ENCODE measurements around the gene FUT9. TPM values are rescaled to one million over a fixed set of nuclear protein-coding genes. Genes with fewer than 3 reads are reported as not detected.

FUT9 gene
- not detected for total RNA-seq

- Histone ChIP-seq H3K4me1 (no peaks in the 10 kb centered on the region), H3K4me3 (no peak within 1 kb of the TSS), H3K27ac (no peak within 1 kb of the TSS)
Measured at GRCh38 chr6:96015518-96016333, at the start of gene FUT9. FUT9 (plus strand) TSS chr6:96015974; CDS start chr6:96203156, 187,182 bp downstream.

DNA sequence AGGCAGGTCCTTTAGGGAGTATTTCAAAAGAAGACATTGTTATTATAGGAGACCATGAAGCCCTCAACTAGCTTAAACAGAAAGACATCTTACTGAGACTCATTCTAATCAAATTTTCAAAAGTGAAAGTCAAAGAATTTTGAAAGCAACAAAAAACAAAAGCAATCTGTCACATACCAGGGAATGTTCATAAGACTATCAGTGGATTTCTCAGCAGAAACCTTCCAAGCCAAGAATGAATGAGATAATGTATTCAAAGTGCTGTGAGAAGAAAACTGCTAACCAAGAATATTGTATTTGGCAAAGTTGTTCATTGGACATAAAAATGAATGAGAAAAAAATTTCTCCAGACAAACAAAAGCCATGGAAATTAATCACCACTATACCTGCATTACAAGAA lies 48.2 kb upstream of the FUT9 start:
- H3K27ac ChIP-seq, result no peak overlapping the region
- H3K36me3 ChIP-seq, result no peaks in the 10 kb centered on the region
- no peaks in the 10 kb centered on the region for H3K27me3 ChIP-seq
- H3K9me3 ChIP-seq, result no peaks in the 10 kb centered on the region
- no peaks in the 10 kb centered on the region for H3K4me1 ChIP-seq
- DNase-seq, result no peak
- TF ChIP-seq, protein P1, sequence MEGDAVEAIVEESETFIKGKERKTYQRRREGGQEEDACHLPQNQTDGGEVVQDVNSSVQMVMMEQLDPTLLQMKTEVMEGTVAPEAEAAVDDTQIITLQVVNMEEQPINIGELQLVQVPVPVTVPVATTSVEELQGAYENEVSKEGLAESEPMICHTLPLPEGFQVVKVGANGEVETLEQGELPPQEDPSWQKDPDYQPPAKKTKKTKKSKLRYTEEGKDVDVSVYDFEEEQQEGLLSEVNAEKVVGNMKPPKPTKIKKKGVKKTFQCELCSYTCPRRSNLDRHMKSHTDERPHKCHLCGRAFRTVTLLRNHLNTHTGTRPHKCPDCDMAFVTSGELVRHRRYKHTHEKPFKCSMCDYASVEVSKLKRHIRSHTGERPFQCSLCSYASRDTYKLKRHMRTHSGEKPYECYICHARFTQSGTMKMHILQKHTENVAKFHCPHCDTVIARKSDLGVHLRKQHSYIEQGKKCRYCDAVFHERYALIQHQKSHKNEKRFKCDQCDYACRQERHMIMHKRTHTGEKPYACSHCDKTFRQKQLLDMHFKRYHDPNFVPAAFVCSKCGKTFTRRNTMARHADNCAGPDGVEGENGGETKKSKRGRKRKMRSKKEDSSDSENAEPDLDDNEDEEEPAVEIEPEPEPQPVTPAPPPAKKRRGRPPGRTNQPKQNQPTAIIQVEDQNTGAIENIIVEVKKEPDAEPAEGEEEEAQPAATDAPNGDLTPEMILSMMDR (IDR thresholded peaks at IDR 0.05), result no peak
- no peak overlapping the region for H3K9ac ChIP-seq (ENCODE audit: low read depth in 2 of 2, low read length in 2 of 2)
- no peak overlapping the region for H3K4me3 ChIP-seq
- intact Hi-C loops (cut with DNase I), result no loop called here

More at GRCh38 chr6:96015518-96016333, at the start of gene FUT9:
- no peaks in the 10 kb centered on the region for H3K27me3 ChIP-seq
- DNase-seq, result no peak
- H3K9me3 ChIP-seq, result no peaks in the 10 kb centered on the region
- H3K9ac ChIP-seq (ENCODE audit: low read depth in 2 of 2, low read length in 2 of 2), result no peak within 1 kb of the TSS
- TF ChIP-seq, protein P1 (IDR thresholded peaks at IDR 0.05), result no peak
- H3K36me3 ChIP-seq, result no peaks in the 10 kb centered on the region
- intact Hi-C loops (cut with DNase I), result no loop called here

DNA sequence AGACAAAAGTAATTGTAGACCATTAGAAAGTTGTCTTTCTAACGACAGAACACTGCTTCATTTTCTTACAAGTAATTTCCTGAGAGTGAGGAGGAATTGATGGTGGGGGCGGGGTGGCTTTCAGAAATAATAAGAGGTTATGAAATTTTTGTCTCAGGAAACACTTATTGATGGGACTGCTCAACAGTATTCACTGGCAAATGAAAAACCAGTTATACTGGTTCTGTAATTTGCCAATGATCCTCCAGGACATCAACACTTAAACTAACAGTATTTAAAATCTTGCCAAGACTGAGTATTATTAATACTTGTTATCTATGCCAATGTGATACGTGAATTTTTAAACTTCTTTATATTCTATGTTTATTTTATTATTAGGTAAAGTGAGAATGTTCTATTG lies 41.8 kb upstream of the FUT9 start:
- H3K9me3 ChIP-seq, result no peaks in the 10 kb centered on the region
- DNase-seq, result no peak
- no peak overlapping the region for H3K4me3 ChIP-seq
- no peaks in the 10 kb centered on the region for H3K4me1 ChIP-seq
- no peak overlapping the region for H3K27ac ChIP-seq
- intact Hi-C loops (cut with DNase I), result no loop called here
- H3K9ac ChIP-seq (ENCODE audit: low read depth in 2 of 2, low read length in 2 of 2), result no peak overlapping the region
- H3K36me3 ChIP-seq, result no peaks in the 10 kb centered on the region
- H3K27me3 ChIP-seq, result no peaks in the 10 kb centered on the region
- TF ChIP-seq, protein P1 (IDR thresholded peaks at IDR 0.05), result no peak

DNA sequence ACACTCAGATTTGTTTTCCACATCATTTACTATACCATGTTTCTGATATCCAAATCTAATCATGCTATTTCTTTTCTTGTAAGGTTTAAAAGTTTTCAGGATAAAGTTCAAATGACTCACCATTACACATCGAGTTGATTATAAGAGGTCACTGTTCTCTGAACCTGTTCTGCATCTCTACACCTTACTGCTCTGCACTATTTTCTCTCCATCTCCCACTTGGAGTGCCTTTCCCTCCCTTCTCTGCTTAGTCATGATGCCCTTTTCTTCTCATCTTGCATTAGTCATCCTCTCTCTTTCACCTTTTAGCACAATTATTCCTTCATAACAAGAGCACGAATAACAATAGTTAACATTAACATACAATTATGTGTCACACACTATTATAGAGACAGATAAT lies 37.5 kb upstream of the FUT9 start:
- no peak overlapping the region for H3K9ac ChIP-seq (ENCODE audit: low read depth in 2 of 2, low read length in 2 of 2)
- no peaks in the 10 kb centered on the region for H3K9me3 ChIP-seq
- TF ChIP-seq, protein P1 (IDR thresholded peaks at IDR 0.05), result no peak
- no peak overlapping the region for H3K4me3 ChIP-seq
- H3K4me1 ChIP-seq, result no peaks in the 10 kb centered on the region
- no peak overlapping the region for H3K27ac ChIP-seq
- H3K36me3 ChIP-seq, result no peaks in the 10 kb centered on the region
- DNase-seq, result no peak
- no peaks in the 10 kb centered on the region for H3K27me3 ChIP-seq
- intact Hi-C loops (cut with DNase I), result no loop called here

DNA sequence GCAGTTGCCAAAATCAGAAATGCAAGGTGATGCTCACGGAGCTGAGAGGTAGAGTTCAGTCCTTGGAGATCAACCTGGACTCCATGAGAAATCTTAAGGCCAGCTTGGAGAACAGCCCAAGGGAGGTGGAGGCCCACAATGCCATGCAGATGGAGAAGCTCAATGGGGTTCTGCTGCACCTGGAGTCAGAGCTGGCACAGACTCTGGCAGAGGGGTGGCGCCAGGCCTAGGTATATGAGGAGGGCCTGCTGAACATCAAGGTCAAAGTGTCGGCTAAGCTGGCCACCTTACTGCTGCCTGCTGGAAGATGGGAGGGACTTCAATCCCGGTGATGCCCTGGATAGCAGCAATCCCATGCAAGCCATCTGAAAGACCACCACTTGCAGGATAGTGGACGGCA lies 23.9 kb upstream of the FUT9 start:
- Histone ChIP-seq H3K27me3 (no peaks in the 10 kb centered on the region), H3K9ac (ENCODE audit: low read depth in 2 of 2, low read length in 2 of 2) (no peak overlapping the region), H3K4me1 (no peaks in the 10 kb centered on the region), H3K4me3 (no peak overlapping the region), H3K27ac (no peak overlapping the region), H3K9me3 (no peaks in the 10 kb centered on the region), H3K36me3 (no peaks in the 10 kb centered on the region)
- TF ChIP-seq, protein P1 (IDR thresholded peaks at IDR 0.05), result no peak
- no peak for DNase-seq
- intact Hi-C loops (cut with DNase I), result no loop called here
